T-helper 2 cell treated with Interferon-gamma antibody and Interleukin-4, amounts not matched to agents 100 ng/mL and 5 ng/mL, for 36 hours (primary cell): ENCODE measurements around the gene TXK. TPM values are rescaled to one million over a fixed set of nuclear protein-coding genes. Genes with fewer than 3 reads are reported as not detected.

Source experiments
- intact Hi-C: fragments of 100-400 bp; cut with micrococcal nuclease; formaldehyde crosslinking; loops from one replicate; pipeline ENCODE4 v1.15.1; 2023
- total RNA-seq: library from RNA; stranded (reverse); gene quantifications from 2 replicates; pipeline ENCODE4 v1.2.3, GENCODE V29; 2022

TXK gene
- total RNA-seq, 1 donor from 2014 or later, result 6.8 TPM

DNA sequence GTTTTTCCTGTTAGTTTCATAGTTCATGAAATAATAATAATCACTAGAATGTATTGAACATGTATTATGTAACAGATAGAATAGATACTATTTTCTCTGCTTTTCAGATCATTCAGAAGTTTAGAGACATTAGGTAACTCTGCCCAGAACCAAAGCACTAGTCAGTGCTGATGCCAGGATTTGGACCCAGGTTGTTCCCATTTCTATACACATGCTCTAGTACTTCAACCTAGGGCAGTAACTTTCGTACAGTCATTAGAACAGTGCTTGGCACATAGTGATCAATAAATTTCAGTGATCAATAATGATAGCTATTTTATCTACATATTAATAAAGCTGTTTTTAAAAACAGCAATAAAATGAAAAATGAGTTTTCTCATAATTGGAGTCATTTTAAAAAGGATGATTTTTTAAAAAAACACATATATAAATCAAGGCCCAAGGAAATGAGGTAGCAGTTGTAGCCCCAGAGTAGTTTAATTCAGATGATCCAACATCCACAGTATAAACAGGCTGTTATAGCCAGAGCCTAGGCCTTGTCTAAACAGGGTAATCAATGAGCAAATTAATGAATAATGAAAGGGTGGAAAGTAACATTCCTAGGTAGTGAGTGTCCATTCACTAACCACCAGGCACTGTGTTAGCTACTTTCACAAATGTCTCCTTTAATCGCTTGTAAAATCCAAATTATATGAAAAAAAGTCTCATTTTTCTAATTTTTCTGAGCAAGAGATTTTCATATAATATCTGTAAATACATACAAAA, 25.6 kb downstream of the TXK start:
- intact Hi-C loops, result no loop called here

DNA sequence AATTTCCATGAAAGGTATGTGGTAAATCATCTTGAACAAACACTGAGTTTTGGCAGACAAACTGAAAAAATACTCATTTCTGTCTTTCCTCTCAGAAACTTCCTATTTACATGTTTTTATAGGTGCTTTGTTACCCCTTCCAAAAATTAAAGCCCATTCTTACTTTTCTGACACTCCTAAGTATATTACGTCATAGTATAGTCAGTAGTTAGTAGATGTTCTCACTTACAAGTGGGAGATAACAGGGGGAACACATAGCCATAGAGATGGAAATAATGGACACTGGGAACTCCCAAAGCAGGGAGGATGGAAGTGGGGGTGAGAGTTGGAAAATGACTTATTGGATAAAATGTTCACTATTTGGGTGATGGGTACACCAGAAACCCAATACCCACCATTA, 28.8 kb downstream of the TXK start:
- intact Hi-C loops, result no loop called here

DNA sequence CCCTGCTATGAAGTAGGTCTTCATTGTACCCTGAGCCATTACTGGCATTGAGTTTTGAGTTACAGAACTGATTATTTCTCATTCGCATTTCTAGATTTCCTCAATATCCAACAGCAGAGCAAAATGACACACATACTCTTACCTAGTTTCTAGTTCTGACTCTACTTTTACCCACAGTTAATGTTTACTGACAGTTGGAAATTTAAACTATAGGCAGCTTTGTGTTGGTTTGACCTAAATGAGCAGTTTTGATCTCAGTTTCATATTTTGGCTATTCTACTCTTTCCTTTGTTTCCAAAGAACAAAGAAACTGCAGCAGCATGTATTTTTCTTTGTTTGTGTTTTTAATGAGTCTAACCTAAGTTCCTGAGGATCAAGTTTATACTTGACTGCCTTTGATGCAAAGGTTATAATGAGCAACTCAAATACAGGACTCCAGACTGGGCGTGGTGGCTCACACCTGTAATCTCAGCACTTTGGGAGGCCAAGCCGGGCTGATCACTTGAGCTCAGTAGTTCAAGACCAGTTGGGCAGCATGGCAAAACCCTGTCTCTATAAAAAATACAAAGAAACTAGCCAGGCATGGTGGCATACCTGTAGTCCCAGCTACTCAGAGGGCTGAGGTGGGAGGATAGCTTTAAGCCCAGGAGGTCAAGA, 30.4 kb downstream of the TXK start:
- intact Hi-C loops, result no loop called here

DNA sequence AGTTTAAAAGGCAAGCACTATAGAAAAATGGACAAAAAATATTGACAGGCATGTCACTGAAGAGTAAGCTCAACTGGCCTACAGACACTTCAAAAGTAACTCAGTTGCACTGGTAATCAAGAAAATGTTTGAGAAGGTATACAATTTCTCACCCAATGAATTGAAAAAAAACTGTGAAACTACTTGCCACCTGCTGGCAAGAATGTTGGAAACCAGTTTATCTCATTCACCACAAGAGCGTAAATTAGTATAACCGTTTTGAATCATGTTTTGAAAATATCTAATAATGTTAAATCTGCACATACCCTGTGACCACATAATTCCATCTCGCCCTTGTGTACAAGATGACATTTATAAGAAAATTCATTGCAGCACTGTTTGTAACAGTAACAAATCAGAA, 31.7 kb downstream of the TXK start:
- intact Hi-C loops, result no loop called here

DNA sequence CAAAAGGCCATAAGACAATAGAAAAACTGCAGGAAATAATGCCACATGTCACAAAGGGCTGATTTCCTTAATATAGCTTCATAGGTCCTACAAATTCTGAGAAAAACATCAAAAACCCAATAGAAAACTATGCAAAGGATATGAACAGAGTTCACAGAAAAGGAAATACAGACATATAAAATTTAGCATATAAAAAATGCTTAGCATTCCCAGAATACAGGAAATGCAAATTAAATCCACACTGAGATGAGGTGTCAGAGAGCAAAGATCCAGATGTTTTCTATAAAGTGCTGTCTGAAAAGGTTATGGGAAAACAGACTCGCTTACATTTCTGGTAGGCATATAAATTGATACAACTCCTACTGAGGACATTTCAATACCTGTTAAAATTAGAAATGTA, 33.8 kb downstream of the TXK start:
- intact Hi-C loops, result no loop called here

- intact Hi-C loops, result no loop called here
Measured at GRCh38 chr4:48095441-48095840, 38.6 kb downstream of the TXK start.

GRCh38 chr4:48093991-48094416, 40.0 kb downstream of the TXK start:
- intact Hi-C loops, result no loop called here

DNA sequence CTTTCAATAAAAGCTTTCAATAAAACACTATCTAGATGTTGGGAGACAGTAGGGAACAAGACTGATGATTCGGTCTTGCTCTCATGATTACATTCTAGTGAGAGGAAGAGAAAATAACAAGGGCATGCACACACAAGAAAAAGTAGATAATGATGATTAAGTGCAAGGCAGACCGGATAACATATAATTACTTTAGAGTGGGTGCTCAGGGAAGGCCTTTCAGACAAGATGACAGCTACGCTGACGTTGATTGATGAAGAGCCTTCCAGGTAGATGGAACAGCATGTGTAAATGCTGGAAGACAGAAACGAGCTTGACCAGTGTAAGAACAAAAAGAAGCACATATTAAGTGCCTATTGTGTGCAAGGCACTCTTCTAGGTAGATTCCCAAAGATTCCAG, 43.4 kb downstream of the TXK start:
- intact Hi-C loops, result no loop called here

DNA sequence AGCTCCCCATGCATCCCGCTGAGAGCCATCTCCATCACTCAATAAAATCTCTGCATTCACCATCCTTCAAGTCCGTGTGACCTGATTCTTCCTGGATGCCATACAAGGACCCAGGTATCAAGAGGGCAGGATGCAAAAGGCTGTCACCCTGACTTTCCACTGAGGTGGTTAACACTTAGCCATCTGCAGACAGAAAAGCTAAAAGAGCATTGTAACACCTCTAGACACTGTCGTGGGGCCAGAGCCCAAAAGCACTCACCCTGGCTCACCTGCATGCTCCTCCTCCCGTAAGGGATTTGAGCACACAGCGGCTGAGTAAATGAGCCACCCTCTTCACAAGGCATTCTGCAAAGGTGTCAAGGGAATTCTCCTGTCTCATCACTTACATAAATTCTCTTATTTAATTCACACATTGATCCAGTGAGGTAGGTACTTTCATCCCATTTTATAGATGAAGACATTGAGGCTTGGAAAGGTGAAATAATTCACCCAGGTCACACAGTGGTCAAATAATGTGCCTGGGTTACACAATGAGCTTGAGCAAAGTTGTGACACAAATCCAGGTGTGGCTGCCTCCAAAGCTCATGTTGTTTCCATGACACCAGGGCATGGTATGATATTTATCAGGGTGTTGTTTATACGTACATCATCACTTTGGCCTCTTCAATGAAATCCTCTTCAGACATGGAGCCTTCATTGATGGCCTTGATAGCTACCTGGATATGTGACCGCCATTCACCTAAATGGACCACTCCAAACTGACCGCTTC, 48.0 kb downstream of the TXK start:
- intact Hi-C loops, result loop anchor here (5.0 kb wide), 2 partner anchors 51 to 159 kb away; no protein-coding TSS in a partner anchor

- intact Hi-C loops, result no loop called here
Measured at GRCh38 chr4:48082956-48083355, 51.1 kb downstream of the TXK start.

DNA sequence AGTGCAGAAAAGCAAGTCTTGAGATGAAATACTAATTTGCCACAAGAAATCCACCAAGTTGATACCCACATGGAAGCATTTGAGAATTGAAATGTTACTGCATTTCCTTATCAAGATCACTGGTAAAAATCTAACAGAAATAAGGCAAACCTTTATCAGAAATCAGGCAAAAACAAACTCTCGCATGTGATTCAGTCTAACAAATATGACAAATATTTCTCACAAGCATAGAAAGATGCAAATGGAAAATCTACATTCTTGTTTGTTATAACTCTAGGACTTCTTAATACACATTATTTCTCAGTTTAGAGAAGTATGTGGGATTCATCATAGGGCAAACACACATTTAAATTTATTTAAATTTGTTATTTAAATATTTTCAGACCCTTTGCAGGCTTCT, 52.9 kb downstream of the TXK start:
- intact Hi-C loops, result no loop called here

DNA sequence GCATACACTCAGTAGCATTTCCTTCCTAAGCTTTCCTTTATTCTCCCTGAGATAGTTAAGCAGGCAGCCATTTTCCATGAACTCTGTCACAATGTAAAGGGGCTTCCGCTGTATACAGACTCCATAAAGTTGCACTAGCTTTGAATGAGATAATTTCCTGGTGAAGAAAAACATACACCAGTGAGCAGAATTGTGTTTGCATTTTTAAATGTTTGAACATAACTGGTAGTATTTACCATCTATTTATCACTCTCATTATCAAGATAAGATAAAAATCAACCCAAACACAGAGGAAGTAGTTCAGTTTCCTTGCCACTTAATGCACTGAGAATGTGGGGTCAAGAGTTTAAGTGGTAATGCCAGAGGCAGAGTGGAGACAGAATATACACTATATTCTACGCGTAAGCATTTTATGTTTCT, 54.1 kb downstream of the TXK start:
- intact Hi-C loops, result no loop called here

DNA sequence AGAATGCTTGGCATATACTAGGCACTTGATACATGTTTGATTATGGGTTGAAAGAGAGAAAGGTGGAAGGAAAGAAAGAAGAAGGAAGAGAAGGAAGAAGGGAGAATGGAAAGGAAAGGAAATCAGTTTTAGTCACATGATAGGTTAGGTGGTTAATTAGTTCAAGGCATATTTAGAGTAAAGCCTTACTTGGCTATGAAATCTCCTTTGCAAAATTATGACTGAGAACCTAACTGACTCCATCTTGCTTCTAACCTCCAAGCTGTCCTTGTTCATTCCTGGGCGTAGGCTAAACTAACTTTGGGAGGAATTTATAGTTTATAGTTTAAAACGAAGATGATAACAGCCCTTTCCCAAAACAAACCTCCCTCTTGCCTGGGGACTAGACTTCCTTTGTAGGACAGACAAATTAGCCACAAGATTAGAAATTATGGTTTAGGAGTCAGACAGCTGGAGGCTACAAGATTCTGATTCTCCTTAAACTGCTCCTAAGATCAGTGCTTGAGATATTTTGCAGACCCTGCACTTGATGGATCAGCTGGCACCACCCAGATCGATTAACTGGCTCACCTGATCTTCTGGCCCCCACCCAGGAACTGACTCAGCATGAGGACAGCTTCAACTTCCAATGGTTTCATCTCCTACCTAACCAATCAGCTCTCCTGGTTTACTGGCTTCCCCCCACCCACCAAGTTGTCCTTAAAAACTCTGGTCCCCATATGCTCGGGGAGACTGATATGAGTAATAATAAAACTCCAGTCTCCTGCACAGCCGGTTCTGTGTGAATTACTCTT, 55.0 kb downstream of the TXK start:
- intact Hi-C loops, result no loop called here

DNA sequence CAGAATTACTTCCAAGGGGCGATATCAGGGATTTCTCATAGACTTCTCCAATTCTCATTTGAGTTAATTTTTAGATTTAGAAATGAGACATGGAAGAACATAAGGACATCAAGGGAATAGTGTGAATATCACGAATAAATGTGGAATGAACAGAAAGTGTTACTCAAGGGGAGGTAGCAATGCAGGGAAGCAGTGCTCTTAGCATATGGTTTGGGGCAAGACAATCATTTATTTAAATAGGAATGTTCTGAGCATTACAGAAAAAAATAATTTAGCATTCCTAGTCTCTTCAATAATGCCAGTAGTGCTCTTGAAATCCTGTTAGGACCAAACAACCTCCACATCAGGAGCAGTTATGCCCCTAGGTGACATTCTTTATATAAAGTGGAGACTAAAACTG, 55.6 kb downstream of the TXK start:
- intact Hi-C loops, result no loop called here

GRCh38 chr4:48074657-48075056, 59.4 kb downstream of the TXK start:
- intact Hi-C loops, result no loop called here

DNA sequence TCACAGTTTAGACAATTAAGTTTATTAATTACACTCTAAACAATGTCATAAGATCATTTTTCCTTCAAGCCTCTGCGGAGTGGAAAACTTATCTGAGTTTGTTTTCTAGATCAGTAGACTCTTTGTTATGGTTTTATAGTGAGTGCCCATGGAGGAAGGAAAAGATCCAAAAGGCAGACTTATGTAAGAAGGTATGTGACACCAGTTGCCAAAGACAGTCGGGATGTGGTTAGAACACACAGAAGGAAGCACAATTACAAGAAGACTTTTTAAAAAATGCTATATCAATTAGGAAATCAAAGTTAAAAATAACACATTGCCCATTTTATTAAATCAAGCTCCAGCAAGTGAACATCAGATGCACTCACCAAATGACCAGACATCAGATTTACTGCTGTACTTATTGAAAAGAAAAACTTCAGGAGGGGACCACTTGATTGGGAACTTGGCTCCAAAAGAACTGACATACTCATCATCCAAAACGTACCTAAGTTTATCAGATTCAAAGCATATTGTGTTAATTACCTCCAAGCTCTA, 60.4 kb downstream of the TXK start:
- intact Hi-C loops, result no loop called here

DNA sequence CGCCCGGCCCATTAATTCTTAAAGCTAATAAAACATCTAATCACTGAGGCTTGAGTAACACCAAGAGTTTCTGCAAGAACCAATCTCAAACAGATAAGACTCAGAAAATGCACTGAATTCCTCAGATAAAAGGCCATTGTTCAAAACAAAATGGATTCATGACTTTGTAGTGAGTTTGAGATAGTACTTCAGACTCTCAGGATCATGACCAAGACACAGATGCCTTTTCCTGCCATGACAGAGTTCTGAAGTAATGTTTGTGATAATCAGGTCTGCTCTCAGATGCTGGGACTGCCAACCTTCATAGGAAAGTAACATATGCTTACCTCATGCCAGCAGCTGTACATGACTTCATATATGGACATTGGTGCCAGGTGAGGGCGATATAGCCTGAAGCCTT, 62.9 kb downstream of the TXK start:
- intact Hi-C loops, result no loop called here

DNA sequence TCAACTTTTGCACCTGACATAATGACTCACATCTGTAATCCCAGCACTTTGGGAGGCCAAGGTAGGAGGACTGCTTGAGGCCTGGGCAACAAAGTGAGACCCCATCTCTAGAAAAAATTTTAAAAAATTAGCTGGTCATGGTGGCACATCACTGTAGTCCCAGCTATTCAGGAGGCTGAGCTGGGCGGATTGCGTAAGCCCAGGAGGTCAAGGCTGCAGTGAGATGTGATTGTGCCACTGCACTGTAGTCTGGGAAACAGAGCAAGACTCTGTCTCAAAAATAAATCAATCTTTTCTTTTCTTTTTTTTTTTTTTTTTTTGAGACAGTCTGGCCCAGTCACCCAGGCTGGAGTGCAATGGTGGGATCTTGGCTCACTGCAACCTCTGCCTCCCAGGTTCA, 65.0 kb downstream of the TXK start:
- intact Hi-C loops, result no loop called here

GRCh38 chr4:48068182-48068581, 65.9 kb downstream of the TXK start:
- intact Hi-C loops, result no loop called here

DNA sequence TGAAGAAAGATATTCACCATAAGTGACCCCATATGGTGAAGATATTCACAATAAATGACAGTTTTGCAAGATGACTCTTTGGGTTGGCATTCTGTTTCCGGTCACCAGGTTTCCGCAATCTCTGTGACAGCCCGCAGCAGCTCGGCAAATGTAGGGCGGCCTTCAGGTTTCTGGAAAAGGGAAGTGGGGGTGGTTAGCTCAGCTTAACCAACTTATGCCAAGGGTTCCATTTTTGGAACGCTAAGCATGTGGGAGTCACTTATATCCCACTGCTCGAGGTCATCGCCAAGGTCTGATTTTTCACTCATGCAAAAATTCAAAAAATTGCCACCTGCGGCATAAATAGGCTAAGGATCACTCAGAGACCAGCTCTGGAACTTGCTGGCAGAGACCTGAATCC, 66.5 kb downstream of the TXK start:
- intact Hi-C loops, result no loop called here

DNA sequence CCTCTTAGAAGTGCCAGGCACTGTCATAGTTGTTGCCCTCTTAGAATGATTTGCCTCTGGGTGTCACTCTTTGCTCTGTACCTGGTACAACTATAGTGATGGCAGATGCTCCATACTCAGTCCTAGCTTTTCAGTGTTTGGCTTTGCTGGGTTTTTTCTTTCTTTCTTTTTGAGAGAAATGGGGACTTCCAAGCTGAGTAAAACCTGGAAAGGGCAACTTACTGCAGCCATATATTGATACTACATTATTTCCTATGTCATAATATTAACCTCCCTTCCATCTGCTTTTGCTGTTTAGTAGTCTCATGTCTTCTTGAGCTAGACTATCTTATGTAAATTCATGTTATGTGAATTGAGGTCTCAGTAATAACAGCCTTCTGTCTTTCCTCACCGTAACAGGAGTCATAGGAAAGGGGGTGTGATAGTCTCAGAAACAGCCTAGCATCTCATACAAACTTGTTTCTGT, 68.4 kb downstream of the TXK start:
- intact Hi-C loops, result no loop called here
